ENCODE measurements around the gene NCK2. TPM values are rescaled to one million over a fixed set of nuclear protein-coding genes. Genes with fewer than 3 reads are reported as not detected.

Gene NCK2
- total and polyA plus RNA-seq, 9 of the 15 experiments (the other 6 are each of a cell fraction or from before 2014, with no cell fraction given): 0.90 to 27.9 (median 15.9) TPM

DNA sequence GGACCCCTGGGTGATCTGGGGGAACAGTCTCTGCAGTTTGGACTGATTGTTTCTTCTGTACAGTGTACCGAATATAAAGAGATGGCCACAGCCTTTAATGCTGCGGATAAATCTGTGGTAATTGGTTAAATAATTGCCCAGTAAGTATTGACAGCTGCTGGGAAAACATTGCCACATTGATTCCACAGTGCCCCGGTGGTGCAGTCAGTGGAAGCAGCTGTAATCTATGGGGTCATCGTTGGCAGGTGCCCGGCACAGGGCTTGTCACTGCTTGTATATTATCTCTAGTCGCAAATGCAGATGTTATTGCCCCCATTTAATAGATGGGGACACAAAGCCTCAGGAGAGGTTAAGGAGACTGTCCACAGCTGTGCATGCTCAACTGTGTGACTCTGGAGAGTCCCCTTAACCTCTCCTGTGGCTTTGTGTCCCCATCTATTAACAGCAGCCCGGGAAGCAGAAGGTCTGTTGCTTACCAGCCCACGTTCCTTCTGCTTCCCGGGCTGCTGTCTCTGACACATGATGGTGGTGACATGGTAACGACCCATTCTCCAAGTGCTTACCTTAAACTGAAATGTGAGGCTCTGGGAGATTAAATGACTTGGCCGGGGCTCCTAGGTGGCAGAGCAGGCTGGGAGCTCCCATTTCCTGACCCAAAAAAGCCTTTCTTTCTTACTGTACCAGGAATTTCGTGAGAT lies 76.9 kb downstream of the NCK2 start:
- POLR2A ChIA-PET: interaction anchor here (0.6 kb wide), 3 partner anchors 42 to 629 kb away, joined by 3 to 4 read pairs (median 4); no protein-coding TSS in a partner anchor
- Histone ChIP-seq H3K79me2 (ENCODE audit: control insufficient read depth, insufficient read depth, low read length) (no peaks in the 10 kb centered on the region), H2AFZ (ENCODE audit: low read depth, low read length) (no peak overlapping the region), H3K27ac (ENCODE audit: extremely low read depth, low read depth, low read length) (no peak overlapping the region), H3K9me1 (ENCODE audit: control insufficient read depth, insufficient read depth, low read length) (no peaks in the 10 kb centered on the region), H3K4me3 (no peak overlapping the region), H3K9me3 (replicated peaks; ENCODE audit: control insufficient read depth, insufficient read depth, low read depth, low read length) (no peaks in the 10 kb centered on the region), H4K20me1 (replicated peaks; ENCODE audit: control insufficient read depth, insufficient read depth, low read length) (peaks cover 4% of the 10 kb centered on the region), H3K4me2 (ENCODE audit: insufficient read depth, low read length) (no peak overlapping the region), H3K36me3 (ENCODE audit: control insufficient read depth, insufficient read depth, low read length) (0 out of 3 replicates have a peak, but pooled peaks cover 2% of the 10 kb centered on the region), H3K4me1 (replicated peaks in 1 of 2; ENCODE audit: control insufficient read depth in 2 of 2, insufficient read depth in 2 of 2, low read length in 2 of 2) (no peaks in the 10 kb centered on the region), H3K27me3 (ENCODE audit: control insufficient read depth in 2 of 2, insufficient read depth in 2 of 2, low read length in 2 of 2) (no peaks in the 10 kb centered on the region), H3K9ac (ENCODE audit: insufficient read depth in 1 of 2, low read depth in 2 of 2, low read length in 2 of 2) (no peak overlapping the region)
- WGBS (ENCODE audit: insufficient coverage, low coverage, missing lambda C conversion rate): 58% methylated on average over 12 of the region's 12 CpGs
- intact Hi-C loops (cut with micrococcal nuclease): no loop called here
- DNase-seq (ENCODE audit: extremely low read depth in 1 of 4, low spot score in 3 of 4) (no peak), ATAC-seq (no peak), FAIRE-seq (no peak)
- BruUV-seq (replicated peaks): no TSS peak
- in situ Hi-C loops (cut with MboI): no loop called here
- CTCF ChIA-PET (ENCODE audit: low intra/inter-chr PET ratio): no interaction called here
- no peak for TF ChIP-seq HMG20B (CRISPR knock-in tag; IDR thresholded peaks at IDR 0.05)
- TF ChIP-seq NFE2L1 (tag; IDR thresholded peaks at IDR 0.05; ENCODE audit: borderline replicate concordance, low read depth): no peak
- TF ChIP-seq USF1 (CRISPR knock-in tag; IDR thresholded peaks at IDR 0.05): no peak
- no peak for TF ChIP-seq GATA2 (CRISPR knock-in tag; IDR thresholded peaks at IDR 0.05)
- no peak for TF ChIP-seq FOXA3 (CRISPR knock-in tag; conservative IDR thresholded peaks at IDR 0.05 in 1 of 2, IDR thresholded peaks at IDR 0.05 in 1 of 2)
- no peak for TF ChIP-seq E2F5 (CRISPR knock-in tag; IDR thresholded peaks at IDR 0.05)
- TF ChIP-seq, protein P1, sequence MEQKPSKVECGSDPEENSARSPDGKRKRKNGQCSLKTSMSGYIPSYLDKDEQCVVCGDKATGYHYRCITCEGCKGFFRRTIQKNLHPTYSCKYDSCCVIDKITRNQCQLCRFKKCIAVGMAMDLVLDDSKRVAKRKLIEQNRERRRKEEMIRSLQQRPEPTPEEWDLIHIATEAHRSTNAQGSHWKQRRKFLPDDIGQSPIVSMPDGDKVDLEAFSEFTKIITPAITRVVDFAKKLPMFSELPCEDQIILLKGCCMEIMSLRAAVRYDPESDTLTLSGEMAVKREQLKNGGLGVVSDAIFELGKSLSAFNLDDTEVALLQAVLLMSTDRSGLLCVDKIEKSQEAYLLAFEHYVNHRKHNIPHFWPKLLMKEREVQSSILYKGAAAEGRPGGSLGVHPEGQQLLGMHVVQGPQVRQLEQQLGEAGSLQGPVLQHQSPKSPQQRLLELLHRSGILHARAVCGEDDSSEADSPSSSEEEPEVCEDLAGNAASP (IDR thresholded peaks at IDR 0.05): no peak
- TF ChIP-seq ZNF695 (CRISPR knock-in tag; IDR thresholded peaks at IDR 0.05): no peak
- TF ChIP-seq GABPA (tag; conservative IDR thresholded peaks at IDR 0.05; ENCODE audit: low read depth): no peak
- no peak for TF ChIP-seq CREB1 (IDR thresholded peaks at IDR 0.05)
- TF ChIP-seq CREB1 (CRISPR knock-in tag; IDR thresholded peaks at IDR 0.05): no peak
- no peak for TF ChIP-seq FUS (optimal IDR thresholded peaks at IDR 0.05; ENCODE audit: low read depth, low read length)
- no peak for TF ChIP-seq ZNF41 (CRISPR knock-in tag; conservative IDR thresholded peaks at IDR 0.05)
- TF ChIP-seq RFX7 (CRISPR knock-in tag; IDR thresholded peaks at IDR 0.05): no peak
- TF ChIP-seq, protein P2, sequence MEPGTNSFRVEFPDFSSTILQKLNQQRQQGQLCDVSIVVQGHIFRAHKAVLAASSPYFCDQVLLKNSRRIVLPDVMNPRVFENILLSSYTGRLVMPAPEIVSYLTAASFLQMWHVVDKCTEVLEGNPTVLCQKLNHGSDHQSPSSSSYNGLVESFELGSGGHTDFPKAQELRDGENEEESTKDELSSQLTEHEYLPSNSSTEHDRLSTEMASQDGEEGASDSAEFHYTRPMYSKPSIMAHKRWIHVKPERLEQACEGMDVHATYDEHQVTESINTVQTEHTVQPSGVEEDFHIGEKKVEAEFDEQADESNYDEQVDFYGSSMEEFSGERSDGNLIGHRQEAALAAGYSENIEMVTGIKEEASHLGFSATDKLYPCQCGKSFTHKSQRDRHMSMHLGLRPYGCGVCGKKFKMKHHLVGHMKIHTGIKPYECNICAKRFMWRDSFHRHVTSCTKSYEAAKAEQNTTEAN (CRISPR knock-in tag; IDR thresholded peaks at IDR 0.05): no peak
- no peak for TF ChIP-seq FOXA1 (IDR thresholded peaks at IDR 0.05; ENCODE audit: borderline replicate concordance)
- TF ChIP-seq NFYB (IDR thresholded peaks at IDR 0.05; ENCODE audit: extremely low read depth, insufficient read length): no peak
- no peak for TF ChIP-seq CTBP1 (IDR thresholded peaks at IDR 0.05; ENCODE audit: borderline replicate concordance)

All from K562 (cell line).